GM18951 (cell line): Measurements from ENCODE around the gene PSME2.
A peak's percentile ranks its signal among the peaks of the same experiment; 100 is the strongest.
"Not testable (repeated sequence)": the region's sequence is repeated elsewhere in the genome, so short reads cannot be mapped to it uniquely, and the experiment has no call there.

Source experiments
- POLR2A ChIP-seq: IDR thresholded peaks from 4 replicates; pipeline ENCODE4 v1.6.1; 2011; ENCODE audit warnings: mild to moderate bottlenecking; ENCODE audit not compliant: insufficient read length, insufficient read depth; ENCODE audit errors: extremely low read depth
- in situ Hi-C: fragments of 300-500 bp; cut with MboI; formaldehyde crosslinking; loops from one replicate; pipeline ENCODE4 v1.12.0; 2022; ENCODE audit warnings: low sequenced_read_pairs, mixed read lengths, inconsistent platforms; ENCODE audit not compliant: unreplicated experiment

The PSME2 gene

DNA sequence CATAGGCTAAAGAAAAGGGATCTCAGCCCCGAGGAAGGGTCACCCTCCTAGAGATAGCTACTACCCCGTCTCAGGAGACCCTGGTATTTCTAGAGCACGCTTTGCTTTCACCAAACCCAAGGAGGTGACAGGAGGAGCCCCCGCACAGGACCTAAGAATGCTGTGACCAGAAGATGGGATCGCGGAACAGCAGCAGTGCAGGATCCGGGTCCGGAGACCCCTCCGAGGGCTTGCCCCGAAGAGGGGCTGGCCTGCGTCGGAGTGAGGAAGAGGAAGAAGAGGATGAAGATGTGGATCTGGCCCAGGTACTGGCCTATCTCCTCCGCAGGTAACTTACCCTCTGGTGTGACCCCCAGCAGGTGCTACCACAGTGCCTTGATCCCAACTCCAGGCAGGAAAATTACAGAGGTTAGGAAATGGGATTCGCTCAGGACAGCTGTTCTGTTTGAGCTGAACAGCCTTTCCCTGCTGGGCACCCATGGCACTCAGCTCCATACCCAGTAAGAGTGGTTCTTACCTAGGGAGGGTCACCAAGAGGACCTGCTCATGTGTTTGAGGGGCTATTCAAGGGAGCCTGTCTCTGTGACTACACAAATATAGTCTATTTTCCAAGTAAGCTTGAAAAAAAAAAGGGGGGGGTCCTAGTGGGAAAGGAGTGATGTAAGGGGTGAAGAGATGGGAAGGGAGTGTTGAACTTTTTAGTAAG is 30.8 kb downstream of the PSME2 start:
- in situ Hi-C loops, result no loop called here
- TF ChIP-seq POLR2A, result no peak

DNA sequence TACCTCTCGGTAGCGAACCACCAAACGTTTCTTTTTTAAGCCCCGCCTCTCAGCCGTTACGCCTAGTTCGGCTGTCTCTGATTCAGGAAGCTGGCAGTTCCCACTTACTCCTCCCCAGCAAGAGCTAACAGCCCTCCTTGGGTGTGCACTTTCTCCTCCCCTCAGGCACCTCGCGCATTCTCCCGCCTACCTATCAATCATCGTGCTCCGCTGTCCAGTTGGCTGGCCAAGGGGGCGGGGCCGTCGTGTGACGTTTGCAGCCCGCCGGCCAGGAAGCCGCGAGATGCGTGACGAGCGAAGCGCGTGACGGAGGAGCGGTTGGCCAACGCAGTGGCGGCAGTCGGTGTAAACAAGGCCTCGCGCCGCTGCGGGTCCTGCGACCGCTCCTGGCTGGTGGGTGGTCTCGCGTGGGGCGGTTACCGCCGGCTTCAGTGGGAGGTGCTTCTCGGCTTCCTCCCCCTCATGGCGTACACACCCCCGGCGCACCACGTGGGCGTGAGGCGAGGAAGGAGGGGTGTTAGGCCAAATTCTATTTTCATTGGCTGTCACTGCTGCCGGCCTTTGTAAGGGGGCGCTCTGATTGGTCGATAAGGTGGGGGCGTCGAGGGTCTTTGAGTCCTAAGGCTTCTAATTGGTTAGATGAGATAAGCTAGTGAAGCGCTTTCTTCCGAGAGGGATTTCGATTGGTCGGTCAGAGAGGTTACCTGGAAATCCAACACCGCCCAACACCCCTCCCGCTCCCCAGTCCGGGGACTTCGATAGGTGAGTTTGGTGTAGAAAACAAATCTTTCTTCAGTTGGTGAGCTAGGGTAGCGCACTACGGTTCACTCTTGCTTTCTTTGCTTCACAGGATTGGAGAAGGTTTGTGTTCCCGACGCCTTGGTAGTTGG is 31.6 kb downstream of the PSME2 start, which contains the start of the genes DCAF11 and NRL:
DCAF11 (plus strand) TSS at position 246 of the 890 bp plus-strand sequence. CDS start 818 bp downstream, outside the sequence.
NRL (minus strand) TSS at position 418 of the 890 bp plus-strand sequence. CDS start 32,101 bp downstream, outside the sequence.
- in situ Hi-C loops, result no loop called here
- peak; percentile 55 for TF ChIP-seq POLR2A

DNA sequence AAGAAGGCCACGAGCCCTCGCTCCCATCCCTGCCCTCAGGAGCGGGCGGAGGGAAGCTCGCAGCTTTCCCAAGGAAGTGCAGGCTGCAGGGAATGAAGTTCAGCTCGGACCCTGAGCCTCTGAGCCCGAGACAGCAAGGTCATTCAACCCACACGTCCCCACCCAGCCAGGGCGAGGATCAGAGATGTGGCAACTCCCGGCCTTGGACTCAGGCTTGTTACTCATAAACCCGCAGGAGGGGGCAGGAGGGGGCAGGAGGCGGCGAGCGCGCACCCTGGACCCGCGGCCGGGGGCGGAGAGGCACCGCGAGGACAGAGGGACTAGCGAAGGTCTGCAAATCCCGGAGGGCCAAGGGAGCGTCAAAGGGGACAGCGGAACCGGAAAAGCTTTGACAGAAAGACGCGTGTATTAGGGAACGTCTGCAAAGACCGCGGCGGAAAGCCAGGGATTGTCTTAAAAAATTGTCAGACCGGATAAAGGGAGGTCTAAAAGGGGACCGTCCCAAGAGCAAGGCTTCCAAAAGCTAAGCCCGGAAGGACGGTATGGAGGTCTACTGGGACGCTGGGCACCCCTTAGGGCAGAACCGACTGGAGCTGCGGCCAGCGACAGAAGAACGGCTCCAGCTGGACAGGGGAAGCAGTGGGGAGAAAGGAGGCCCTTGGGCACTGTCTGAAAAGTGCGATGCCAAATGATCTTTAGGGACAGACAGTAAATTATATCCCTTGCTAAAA is 32.4 kb downstream of the PSME2 start:
- peak; percentile 73 for TF ChIP-seq POLR2A
- in situ Hi-C loops, result no loop called here

DNA sequence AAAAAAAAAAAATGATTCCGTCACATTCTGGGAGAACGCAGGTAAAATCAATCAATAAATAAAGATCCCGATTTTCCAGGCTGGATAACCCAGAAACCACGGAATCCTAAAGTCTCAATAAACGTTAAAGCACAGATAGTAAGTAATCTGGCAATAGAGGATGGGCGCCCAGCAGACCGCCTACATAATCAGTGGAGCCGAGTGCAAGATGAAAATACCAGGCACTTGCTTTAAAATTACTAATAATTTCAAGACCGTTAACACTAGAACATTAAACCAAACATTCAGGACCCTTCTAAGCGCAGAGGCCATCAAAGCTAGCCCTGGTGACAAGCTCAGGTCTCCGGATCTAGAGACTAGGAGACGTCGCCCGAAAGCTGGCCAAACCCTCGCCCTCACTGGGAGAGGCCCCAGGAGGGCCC is 33.0 kb downstream of the PSME2 start:
- in situ Hi-C loops, result no loop called here
- TF ChIP-seq POLR2A, result no peak

DNA sequence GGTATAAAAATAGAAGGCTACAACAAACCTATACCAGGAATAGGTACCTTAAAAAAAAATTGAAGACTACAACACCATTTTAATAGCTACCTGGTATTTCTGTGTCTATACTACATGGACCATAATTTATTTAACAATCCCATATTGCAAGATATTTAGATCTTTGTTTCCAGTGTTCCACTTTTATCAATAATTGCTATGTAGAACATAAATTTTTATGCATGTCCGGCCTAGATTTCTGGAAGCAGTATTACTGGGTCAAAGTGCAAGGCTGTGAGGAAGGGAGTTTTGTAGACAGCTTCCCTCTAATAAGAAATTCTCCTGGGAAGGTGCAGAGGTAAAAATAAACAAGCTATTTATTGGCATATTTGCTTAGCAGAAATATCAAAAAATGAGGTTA is 35.9 kb downstream of the PSME2 start:
- in situ Hi-C loops, result no loop called here
- no peak for TF ChIP-seq POLR2A

DNA sequence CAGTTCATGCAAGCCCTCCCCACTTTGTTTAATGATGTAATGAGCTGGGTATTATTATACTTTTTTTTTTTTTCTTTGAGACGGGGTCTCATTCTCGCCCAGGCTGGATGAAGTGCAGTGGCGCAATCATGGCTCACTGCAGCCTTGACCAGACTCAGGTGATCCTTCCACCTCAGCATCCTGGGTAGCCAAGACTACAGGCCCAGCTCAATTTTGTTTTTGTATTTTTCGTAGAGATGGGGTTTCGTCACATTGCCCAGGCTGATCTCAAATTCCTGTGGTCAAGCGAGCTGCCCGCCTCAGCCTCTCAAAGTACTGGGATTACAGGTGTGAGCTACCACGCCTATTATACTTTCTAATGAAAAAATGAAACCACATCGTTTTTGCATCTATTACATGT is 36.4 kb downstream of the PSME2 start:
- no peak for TF ChIP-seq POLR2A
- in situ Hi-C loops, result no loop called here

DNA sequence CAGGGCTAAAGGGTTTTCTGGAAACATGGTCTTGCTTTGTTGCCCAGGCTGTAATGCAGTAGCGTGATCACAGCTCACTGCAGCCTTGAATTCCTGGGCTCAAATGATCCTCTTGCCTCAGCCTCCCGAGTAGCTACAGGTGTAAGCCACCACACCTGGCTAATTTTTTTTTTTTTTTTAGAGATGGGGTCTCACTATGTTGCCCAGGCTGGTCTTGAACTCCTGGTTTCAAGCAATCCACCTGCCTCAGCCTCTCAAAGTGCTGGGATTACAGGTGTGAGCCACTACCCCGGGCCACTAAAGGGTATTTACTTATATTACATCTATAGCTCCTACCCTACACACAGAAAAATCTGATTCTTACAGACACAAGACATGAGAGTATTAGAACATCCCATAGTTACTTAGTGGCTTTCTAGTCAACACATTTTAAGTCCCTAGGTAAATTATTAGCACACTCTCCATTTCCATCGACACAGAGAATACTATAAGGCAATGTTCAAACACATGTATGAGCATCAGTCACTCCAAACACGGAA is 38.0 kb downstream of the PSME2 start:
- in situ Hi-C loops, result no loop called here
- TF ChIP-seq POLR2A, result no peak

DNA sequence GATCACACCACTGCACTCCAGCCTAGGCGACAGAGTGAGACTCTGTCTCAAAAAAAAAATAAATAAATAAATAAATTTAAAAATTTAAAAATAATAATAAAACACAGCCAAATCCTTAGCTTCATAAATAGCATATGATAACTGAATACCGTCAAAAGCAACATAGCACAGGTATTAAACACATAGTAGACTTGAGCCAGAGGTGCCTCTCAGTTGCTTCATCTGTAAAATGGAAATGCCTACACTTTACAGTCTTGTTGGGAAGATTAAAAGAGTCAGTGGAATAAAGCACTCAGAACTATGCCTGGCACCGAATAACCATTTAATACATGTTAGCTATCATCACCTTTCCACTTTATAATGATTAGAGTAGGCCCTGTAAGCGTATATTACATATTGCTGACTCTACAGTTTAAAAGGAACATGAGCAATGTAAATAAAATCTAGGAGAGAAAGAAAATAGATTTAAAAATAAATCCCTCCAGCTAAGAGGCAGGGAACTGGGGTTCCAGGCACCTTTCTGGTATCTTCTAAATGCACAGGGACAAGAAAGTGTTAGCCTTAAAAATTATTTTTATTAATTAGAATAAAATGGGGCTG is 39.6 kb downstream of the PSME2 start:
- no peak for TF ChIP-seq POLR2A
- in situ Hi-C loops, result no loop called here

DNA sequence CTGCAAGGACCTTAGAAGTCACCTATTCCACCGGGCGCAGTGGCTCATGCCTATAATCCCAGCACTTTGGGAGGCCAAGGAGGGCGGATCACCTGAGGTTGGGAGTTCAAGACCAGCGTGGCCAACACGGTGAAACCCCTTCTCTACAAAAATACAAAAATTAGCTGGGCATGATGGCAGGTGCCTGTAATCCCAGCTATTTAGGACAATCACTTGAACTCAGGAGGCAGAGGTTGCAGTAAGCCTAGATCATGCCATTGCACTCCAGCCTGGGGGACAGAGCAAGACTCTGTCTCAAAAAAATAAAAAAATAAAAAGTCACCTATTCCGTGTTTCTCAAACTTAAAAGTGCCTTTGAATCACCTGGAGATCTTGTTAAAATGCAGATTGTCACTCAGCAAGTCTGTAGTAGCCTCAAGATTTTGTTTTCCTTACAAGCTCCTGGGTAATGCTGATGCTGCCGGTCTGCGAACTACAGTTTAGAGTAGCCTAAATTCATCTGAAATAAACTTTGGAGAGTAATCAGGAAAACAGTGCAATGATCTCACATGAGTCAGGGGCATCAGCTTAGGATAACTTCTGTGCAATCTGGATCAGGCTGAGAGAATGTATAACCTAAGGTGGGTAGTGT is 40.7 kb downstream of the PSME2 start:
- in situ Hi-C loops, result not testable (repeated sequence)

DNA sequence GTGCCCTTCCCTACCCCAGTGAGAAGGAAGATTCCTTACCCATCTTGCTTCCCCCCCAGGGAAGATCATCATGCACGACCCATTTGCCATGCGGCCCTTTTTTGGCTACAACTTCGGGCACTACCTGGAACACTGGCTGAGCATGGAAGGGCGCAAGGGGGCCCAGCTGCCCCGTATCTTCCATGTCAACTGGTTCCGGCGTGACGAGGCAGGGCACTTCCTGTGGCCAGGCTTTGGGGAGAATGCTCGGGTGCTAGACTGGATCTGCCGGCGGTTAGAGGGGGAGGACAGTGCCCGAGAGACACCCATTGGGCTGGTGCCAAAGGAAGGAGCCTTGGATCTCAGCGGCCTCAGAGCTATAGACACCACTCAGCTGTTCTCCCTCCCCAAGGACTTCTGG is 43.0 kb downstream of the PSME2 start:
- in situ Hi-C loops, result no loop called here
- TF ChIP-seq POLR2A, result no peak

DNA sequence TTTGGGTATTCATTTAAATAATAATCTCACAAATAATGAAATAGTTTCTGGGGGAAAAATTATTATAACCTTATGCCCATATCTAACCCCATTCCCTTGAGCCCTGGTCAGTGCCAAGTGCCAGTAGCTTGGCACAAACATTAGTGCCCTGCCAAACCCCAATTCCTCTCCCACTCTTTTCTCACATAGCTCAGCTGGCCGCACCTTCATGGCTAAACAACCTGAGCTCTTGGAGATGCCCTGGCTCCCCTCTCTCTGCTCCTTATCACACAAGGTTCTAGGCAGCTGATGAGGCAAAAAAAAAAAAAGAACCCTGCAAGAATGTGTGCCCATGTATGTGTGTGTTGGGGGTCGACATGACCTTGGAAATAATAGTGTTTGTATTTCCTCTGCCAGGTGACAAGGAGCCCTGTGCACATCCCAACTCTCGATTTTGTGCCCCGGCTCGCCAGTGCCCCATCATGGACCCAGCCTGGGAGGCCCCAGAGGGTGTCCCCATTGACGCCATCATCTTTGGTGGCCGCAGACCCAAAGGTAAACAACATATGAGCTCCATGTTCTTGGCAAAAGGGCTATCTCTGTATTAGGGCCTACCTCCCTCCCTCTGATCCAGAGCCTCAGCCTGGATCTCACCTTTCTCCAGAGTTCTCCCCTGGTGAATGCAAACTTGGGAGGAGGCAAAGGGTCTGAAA is 43.9 kb downstream of the PSME2 start:
- no peak for TF ChIP-seq POLR2A
- in situ Hi-C loops, result no loop called here
